AG04449 (cell line): Measurements from ENCODE around the gene RRAGA.

Source experiments
- CTCF ChIA-PET: fragments of 350-600 bp; formaldehyde crosslinking; extraction: SDS; loops from one replicate; lab custom pipeline; 2021; ENCODE audit warnings: antibody characterized with exemption; lab: Yijun Ruan, JAX
- POLR2A ChIA-PET: fragments of 400-600, 350-600 bp; formaldehyde crosslinking; extraction: SDS; loops from one replicate; lab custom pipeline; 2020; ENCODE audit warnings: antibody characterized with exemption, inconsistent platforms; lab: Yijun Ruan, JAX
- DNase-seq: peaks from one replicate; pipeline ENCODE4 v3.0.0-alpha.2; 2010; ENCODE audit warnings: low read depth, low spot score
- H3K4me3 ChIP-seq: 2 replicates; pipeline ENCODE4 v1.5.1; 2011; ENCODE audit warnings: low read depth, mild to moderate bottlenecking, control low read depth, low read length
- TF ChIP-seq, protein P1 (sequence below): IDR thresholded peaks from one replicate; pipeline ENCODE4 v1.5.1; 2011; ENCODE audit warnings: mild to moderate bottlenecking, moderate library complexity, low read length, control low read depth, inconsistent platforms; ENCODE audit not compliant: insufficient read depth; ENCODE audit errors: missing control alignments

The RRAGA gene

GRCh38 chr9:19030899-19031298 is 18.3 kb upstream of the RRAGA start:
- TF ChIP-seq, protein P1, sequence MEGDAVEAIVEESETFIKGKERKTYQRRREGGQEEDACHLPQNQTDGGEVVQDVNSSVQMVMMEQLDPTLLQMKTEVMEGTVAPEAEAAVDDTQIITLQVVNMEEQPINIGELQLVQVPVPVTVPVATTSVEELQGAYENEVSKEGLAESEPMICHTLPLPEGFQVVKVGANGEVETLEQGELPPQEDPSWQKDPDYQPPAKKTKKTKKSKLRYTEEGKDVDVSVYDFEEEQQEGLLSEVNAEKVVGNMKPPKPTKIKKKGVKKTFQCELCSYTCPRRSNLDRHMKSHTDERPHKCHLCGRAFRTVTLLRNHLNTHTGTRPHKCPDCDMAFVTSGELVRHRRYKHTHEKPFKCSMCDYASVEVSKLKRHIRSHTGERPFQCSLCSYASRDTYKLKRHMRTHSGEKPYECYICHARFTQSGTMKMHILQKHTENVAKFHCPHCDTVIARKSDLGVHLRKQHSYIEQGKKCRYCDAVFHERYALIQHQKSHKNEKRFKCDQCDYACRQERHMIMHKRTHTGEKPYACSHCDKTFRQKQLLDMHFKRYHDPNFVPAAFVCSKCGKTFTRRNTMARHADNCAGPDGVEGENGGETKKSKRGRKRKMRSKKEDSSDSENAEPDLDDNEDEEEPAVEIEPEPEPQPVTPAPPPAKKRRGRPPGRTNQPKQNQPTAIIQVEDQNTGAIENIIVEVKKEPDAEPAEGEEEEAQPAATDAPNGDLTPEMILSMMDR = no peak
- POLR2A ChIA-PET = no interaction called here
- CTCF ChIA-PET = interaction anchor here (0.6 to 2.9 kb wide), 2 partner anchors 11 to 559 kb away, joined by 3 to 14 read pairs; no protein-coding TSS in a partner anchor
- DNase-seq = no peak
- H3K4me3 ChIP-seq = no peak overlapping the region

DNA sequence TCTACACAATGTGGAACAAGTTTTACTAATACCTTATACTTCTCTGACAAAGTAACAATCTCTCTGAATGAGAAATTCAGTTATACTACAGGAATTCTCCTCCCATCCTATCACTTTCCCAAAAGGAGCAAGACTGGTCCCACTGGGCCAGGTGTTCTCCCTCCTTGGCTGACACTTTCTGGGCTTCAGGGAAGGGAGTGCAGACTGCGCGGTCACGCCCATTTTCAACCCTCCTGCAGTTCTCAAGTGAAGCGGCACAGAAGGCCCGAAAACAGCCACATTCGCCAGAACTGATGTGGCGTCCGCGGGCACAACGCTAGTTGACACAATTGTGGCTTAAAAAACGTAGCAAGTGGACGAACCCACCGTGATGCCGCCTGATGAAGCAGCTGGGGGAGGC is 16.8 kb upstream of the RRAGA start:
- ChIA-PET POLR2A (no interaction called here), CTCF (interaction anchor here (1.8 kb wide), 1 partner anchor 142 kb away, joined by 7 read pairs; no protein-coding TSS in a partner anchor)
- H3K4me3 ChIP-seq = no peak overlapping the region
- DNase-seq = no peak
- TF ChIP-seq, protein P1 = no peak

DNA sequence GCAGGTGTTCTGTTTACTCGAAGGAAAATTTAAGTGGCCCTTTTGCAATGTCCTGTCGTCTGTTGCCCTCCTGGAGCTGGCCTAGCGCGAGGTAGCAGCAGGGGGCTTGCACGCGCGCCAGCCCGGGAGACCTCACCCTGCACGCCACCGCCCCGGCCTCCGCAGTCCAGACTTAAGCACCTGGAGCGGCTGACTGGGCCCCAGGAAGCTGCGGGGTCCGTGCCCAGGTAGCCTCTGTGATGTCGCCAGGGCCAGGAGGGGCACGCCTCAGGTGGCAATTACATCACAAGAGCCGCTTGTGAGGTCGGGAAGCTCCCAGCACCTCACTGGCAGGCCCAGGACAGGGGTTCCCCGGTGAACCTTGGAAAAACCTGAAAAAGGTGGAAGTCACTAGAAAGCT is 16.2 kb upstream of the RRAGA start, which contains the start of gene SAXO1:
SAXO1 (minus strand) TSS at position 195 of the 400 bp plus-strand sequence. CDS start 301 bp downstream, outside the sequence.
- DNase-seq = no peak
- no peak within 1 kb of the TSS for H3K4me3 ChIP-seq
- TF ChIP-seq, protein P1 = no peak
- CTCF ChIA-PET = interaction anchor here (0.8 to 1.8 kb wide), 4 partner anchors 11 to 582 kb away, joined by 3 to 8 read pairs (median 6); no protein-coding TSS in a partner anchor
- POLR2A ChIA-PET = no interaction called here

DNA sequence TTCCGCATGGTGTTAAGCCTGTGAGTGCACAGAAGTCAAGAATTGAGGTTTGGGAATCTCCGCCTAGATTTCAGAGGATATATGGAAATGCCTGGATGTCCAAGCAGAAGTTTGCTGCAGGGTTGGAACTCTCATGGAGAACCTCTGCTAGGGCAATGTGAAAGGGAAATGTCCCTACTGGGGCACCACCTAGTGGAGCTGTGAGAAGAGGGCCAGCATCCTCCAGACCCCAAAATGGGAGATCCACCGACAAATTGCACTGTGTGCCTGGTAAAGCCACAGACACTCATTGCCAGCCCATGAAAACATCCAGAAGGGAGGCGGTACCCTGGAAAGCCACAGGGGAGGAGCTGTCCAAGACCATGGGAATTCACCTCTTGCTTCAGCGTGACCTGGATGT is 12.6 kb upstream of the RRAGA start:
- DNase-seq = no peak
- H3K4me3 ChIP-seq = no peak overlapping the region
- CTCF ChIA-PET = interaction anchor here (0.8 to 1.2 kb wide), 2 partner anchors 12 to 417 kb away, joined by 3 to 5 read pairs; no protein-coding TSS in a partner anchor
- POLR2A ChIA-PET = no interaction called here
- TF ChIP-seq, protein P1 = no peak

DNA sequence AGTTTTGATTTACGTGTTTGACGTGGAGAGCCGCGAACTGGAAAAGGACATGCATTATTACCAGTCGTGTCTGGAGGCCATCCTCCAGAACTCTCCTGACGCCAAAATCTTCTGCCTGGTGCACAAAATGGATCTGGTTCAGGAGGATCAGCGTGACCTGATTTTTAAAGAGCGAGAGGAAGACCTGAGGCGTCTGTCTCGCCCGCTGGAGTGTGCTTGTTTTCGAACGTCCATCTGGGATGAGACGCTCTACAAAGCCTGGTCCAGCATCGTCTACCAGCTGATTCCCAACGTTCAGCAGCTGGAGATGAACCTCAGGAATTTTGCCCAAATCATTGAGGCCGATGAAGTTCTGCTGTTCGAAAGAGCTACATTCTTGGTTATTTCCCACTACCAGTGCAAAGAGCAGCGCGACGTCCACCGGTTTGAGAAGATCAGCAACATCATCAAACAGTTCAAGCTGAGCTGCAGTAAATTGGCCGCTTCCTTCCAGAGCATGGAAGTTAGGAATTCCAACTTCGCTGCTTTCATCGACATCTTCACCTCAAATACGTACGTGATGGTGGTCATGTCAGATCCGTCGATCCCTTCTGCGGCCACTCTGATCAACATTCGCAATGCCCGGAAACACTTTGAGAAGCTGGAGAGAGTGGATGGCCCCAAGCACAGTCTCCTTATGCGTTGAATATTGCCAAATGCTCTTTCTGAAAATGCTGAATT is 850 bp downstream of the RRAGA start:
- DNase-seq = no peak
- POLR2A ChIA-PET = interaction anchor here (0.5 to 1.2 kb wide), 3 partner anchors 124 to 872 kb away, joined by 3 to 4 read pairs (median 3); no protein-coding TSS in a partner anchor
- H3K4me3 ChIP-seq = peak overlapping the region; percentile 69
- CTCF ChIA-PET = interaction anchor here (0.8 to 4.9 kb wide), 10 partner anchors 12 to 1239 kb away, joined by 3 to 82 read pairs (median 5); no protein-coding TSS in a partner anchor
- TF ChIP-seq, protein P1 = no peak
